Activated CD8-positive, alpha-beta memory T cell treated with anti-CD3 and anti-CD28 coated beads for 1 hour (primary cell): ENCODE data around the gene BAIAP2.

Experiments
- DNase-seq, 2 donors: peaks; one replicate each; pipeline ENCODE4 v3.0.0-alpha.2; 2020; ENCODE audit warnings: low read depth in 1 of 2; ENCODE audit errors: extremely low read depth in 1 of 2

BAIAP2 gene

DNA sequence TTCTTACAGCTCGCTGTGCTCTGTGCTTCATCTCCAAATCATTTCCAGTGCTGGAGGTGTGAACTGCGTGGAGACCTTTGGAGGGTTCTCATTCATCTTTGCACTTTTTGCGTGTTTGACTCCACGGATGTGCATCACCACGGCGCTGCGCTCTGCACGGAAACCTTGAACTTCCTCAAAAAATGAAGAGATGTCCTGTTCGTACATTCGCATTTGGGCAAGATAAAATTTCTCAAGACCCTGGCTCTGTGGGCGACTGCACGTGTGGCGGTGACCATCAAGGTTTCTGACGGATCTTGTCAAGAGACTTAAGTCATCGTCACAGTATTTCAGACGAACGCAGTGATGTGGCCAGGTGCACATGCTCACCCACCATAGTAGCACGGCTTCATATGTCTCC lies 120.0 kb downstream of the BAIAP2 start:
- no peak for DNase-seq

DNA sequence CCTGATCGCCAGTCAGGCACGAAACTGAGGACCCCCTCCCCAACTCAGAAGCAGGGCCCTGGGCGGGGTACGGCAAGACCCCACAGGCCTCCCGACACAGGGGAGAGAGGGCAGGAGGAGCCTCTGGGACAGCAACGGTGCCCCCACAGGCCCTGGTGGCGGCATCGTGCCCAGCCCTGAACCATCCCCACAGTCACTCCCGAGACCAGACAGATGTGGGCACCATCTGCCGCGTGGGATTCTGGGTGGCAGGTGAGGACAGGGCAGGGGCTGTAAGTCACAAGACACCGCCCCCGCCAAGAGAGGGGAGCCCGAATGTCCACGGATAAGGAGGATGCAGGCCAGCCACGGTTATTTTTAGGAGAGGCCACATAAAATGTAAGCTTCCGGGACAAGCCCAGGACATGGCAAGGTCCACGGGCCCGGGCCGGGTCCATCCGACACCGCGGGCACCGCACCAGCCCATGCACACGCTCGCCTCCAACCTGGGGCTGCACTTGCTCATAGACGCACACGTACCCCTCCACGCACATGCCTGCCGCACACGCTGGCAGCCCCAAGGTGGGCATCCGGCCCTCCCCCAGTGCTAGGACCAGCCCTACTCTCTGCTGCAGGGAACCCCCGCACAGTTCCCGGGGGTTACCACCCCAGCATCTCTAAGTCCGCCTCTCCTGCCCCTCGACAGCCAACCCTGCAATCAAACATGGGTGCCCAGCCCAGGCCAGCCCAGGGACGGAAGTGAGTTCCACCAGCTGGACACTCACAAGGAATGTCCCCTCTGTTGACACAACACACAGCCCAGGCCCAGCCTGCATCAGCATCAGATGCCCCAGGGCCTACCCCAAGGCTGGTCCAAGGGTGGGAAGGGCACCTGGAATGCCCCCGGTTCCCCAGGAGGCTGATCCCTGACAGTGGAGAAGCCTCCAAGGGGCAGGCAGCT lies 122.2 kb downstream of the BAIAP2 start:
- DNase-seq, result no peak

DNA sequence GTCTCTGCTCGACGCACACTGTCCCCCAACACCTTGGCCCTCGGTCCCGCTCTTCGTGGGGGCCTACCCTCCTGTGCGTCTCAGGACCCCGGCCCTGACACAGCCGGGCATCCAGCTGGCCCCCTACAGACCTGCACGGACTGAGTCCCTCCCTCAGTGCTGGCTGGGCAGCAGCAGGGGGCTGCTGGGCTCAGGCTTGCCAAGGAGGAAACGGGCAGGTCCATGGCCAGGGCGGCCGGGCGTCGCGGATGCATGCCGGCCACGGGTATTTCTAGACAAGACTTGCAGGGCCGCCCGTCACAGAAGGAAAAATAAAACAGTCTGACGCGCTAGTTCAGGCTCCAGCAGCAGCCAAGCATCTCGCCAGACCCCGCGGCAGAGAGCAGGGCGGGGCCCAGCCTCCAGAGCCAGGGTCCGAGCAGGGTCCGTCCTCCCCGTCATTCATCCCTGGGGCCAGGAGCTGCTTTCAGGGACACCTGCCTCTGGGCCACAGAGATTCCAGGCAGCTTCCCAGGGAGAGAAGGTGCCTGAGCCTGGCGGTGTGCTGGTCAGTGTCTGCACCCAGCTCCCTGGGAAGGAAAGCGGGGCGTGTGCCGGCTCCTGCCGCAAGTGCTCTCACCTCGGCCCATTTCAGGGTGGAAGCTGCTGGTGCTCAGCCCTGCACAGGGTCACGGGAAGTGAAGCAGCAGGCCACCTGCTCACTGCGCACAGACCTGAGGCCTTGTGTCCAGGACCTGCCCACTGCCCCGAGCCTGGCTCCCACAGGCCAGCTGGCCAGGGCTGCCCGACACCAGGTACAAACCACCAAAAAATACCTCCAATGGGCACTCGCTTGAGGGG lies 123.1 kb downstream of the BAIAP2 start:
- DNase-seq, result no peak

GRCh38 chr17:81158688-81159590 lies 124.0 kb downstream of the BAIAP2 start:
- DNase-seq, result no peak

DNA sequence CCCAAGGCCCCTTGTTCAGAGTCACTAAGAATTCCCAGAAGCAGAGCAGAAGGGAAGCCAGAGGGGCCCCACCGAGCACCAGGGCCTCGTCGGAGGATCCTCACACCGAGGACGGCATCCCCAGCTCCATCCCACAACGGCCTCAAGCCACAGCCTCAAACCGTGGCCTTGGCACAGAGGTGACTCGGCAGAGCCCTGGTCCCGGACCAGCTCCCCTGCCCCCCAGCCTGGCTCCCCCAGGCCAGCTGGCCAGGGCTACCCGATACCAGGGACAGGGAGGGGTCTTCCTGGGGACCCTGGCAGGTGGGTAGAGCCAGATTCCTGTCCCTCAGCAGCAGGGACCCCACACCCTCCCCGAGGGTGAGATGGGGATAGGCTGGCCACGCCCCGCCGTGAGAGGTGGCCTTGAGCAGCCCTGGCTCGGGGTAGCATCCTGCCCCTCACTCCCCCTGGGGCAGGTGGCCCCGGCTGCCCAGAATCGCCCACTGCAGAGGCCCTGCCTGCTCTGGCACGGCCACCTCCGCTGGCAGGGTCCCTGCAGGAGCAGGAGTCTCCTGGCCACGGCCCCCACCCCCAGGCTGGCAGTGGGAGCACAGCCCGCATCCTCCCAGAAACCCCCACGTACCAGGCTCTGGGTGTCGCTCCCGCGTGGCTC lies 124.8 kb downstream of the BAIAP2 start:
- no peak for DNase-seq

DNA sequence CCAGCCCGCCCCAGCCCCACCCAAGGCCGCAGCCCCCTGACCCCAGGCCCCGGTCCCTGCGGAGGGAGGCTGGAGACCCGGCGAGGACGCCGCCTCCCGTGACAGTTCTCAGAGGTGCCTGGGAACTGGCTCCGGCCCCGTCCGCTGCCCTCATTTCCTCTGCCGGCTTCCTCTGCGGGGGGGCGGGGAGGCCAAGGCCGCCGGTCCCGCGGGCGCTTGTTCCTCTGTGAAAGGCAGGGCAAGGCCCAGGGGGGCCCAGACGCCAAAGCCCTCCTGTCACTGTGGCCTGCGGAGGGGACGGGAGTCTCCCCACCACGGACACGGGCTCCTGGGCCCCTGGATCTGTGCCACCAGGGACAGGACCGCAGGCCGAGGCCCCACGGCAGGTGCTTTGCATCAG lies 125.4 kb downstream of the BAIAP2 start:
- DNase-seq, result no peak

- no peak for DNase-seq
These were observed 125.9 kb downstream of the BAIAP2 start for GRCh38 chr17:81160747-81161453.

DNA sequence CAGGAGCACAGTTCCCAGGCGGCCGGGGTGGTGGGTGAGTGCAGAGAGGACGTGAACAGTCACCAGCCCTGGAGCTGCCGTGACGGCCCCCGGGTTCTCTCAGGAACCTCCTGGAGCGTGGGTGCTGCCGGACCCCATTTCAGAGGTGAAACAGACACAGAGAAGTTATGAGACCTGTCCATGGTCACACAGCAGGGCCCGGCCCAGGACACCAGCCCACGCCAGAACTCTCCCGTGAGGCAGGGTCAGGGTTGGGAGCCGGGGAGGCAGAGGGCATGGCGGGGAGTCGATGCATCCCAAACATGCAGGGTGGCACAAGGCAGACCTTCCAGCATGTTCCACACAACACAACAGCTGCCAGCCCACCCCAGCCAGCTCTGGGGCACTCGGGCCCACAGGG lies 126.6 kb downstream of the BAIAP2 start:
- DNase-seq, result no peak

- no peak for DNase-seq
These were observed 127.0 kb downstream of the BAIAP2 start for GRCh38 chr17:81161972-81162371.

DNA sequence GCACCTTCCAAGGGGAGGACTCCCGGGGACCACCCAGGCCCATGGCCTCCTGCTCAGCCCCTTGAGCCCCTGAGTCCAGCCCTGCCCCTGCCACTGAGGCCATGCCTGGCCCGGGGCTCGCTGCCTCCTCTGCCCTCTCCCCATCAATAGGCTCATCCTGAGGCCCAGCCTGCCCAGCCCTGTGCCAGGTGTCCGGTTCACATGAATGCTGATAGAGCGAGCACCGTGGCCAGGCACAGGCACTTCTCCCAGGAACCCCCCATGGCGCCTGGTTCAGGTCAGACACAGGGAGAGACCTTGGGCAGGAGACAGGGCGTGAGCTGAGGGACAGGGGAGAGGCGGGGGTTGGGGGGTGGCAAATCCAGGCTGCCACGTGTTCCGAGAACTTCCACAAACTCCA lies 127.5 kb downstream of the BAIAP2 start:
- DNase-seq, result no peak

DNA sequence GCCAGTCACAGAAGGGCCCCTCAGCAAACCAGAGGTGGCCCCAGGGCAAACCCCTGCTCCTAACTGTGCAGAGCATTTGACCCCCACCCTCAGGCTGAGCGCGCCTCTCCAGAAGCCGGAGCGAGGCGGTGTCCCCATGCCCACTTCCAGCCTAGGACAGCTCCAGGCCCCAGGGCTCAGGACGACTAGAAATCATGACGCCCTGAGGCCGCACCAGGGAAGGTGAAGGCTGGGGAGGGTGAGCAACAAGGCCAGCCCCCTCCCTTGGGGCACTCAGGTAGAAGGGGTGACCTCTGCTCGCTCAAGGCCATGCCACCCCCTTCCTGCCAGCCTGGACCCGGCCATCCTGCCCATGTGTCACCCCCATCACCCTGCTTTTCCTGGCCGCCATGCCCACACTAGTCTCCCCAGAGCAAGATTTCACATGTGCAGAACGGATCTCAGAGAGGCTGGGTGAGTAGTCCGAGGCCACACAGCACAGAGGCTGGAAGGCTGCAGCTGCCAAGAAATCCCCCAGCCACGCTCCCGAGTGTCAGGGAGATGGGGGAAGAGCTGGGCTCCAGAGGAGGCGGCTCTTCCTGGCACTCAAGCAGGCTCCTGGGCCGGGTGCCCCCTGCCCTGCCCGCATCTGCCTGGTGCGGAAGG lies 128.2 kb downstream of the BAIAP2 start:
- no peak for DNase-seq

- no peak for DNase-seq
These were observed 128.9 kb downstream of the BAIAP2 start for GRCh38 chr17:81163703-81164370.

- DNase-seq, result no peak
These were observed 129.7 kb downstream of the BAIAP2 start for GRCh38 chr17:81164371-81165245.

DNA sequence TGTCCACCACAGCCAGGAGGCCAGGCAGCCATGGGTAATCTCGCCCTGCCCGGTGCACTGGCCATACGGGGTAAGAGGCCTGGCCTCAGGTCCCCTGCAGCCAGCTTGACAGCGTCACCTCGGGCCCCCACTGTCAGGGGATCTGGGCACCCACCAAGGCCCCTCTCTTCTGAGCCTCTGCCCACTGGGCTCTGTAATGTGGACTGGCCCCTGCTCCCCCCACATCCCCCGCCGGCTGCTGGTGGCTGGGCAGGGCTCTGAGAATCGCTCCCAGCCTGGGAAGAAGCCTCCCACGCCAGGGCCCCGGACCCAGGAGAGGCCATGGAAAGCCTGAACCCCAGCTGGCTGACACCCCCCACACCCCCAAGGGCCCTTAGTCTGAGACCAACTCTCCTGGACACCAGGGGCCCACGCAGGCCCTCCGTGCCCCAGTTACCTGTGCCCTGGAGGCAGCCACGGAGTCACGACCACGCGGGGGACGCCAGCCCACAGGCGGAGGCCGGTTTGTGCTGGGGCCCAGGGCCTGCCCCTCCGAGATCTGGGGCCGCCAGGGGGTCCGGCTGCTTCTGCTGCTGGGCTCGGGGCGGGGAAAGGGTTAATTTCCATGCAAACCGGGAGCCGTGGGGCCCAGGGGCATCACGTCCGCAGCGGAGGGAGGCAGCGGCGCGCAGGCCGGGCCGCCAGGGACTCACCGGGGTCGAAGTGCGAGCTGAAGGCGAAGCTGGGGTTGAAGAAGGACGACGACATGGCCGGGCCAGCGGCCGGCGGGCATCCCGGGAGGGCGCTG lies 130.5 kb downstream of the BAIAP2 start, which contains the start of gene PVALEF:
Gene PVALEF (plus strand): TSS at position 262 of the 787 bp plus-strand sequence. CDS start 15,720 bp downstream, outside the sequence.
- DNase-seq, result no peak

GRCh38 chr17:81166033-81166492 lies 131.1 kb downstream of the BAIAP2 start, which contains the start of gene AATK:
AATK (minus strand) TSS chr17:81166221; CDS start chr17:81165992, 229 bp downstream.
- no peak for DNase-seq
